ENCODE data around the gene SUCLG2.

DNA sequence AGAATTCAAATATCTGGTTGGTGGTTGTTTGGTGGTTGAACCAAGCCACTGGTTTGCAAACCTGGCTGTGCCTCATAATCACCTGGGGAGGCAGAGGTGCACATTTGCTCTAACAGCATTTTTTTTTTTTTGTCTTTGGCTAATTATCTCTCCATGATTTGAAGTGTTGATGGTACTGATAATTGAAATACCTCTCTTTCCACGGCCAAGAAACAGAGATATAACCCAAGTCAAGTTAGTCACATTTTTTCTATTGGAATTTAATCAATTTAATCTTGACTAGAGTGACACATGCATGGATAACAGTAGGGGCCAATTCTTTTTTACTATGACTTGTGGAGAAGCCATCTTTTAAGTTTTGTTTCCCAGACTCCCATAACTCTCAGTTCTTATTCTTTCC is 37.5 kb upstream of the SUCLG2 start:
- TF ChIP-seq, protein P1, sequence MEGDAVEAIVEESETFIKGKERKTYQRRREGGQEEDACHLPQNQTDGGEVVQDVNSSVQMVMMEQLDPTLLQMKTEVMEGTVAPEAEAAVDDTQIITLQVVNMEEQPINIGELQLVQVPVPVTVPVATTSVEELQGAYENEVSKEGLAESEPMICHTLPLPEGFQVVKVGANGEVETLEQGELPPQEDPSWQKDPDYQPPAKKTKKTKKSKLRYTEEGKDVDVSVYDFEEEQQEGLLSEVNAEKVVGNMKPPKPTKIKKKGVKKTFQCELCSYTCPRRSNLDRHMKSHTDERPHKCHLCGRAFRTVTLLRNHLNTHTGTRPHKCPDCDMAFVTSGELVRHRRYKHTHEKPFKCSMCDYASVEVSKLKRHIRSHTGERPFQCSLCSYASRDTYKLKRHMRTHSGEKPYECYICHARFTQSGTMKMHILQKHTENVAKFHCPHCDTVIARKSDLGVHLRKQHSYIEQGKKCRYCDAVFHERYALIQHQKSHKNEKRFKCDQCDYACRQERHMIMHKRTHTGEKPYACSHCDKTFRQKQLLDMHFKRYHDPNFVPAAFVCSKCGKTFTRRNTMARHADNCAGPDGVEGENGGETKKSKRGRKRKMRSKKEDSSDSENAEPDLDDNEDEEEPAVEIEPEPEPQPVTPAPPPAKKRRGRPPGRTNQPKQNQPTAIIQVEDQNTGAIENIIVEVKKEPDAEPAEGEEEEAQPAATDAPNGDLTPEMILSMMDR (conservative IDR thresholded peaks at IDR 0.05 in 1 of 2, IDR thresholded peaks at IDR 0.05 in 1 of 2; ENCODE audit: low read depth in 1 of 2, low read length in 2 of 2): no peak
- TF ChIP-seq EZH2 (IDR thresholded peaks at IDR 0.05; ENCODE audit: low read length, missing control alignments): no peak
